HepG2 (cell line): ENCODE measurements around the gene PDK3. TPM values are rescaled to one million over a fixed set of nuclear protein-coding genes. Genes with fewer than 3 reads are reported as not detected.

Experiments used
- ATAC-seq: fragments of 200-7000 bp; cut with Tn5 transposase; 3 replicates; pipeline ENCODE4 v1.9.1; 2020; ENCODE audit warnings: mild to moderate bottlenecking, moderate library complexity
- BruUV-seq: library from RNA; stranded (reverse); fragments of 400-500 nt; replicated peaks from 2 replicates; lab custom pipeline; 2021; lab: Mats Ljungman, UMichigan
- CTCF ChIA-PET: fragments of 300-600 bp; formaldehyde crosslinking; extraction: SDS; loops from one replicate; lab custom pipeline; 2021; ENCODE audit warnings: low total read pairs, inconsistent platforms, low intra/inter-chr PET ratio; lab: Yijun Ruan, JAX
- POLR2A ChIA-PET: fragments of 350-600 bp; sonication (Branson Sonifier 250); formaldehyde crosslinking; loops from one replicate; lab custom pipeline; 2020; ENCODE audit warnings: antibody characterized with exemption, inconsistent platforms; lab: Yijun Ruan, JAX
- DNase-seq: peaks from one replicate; pipeline ENCODE4 v3.0.0-alpha.2; 2015; ENCODE audit warnings: low spot score
- FAIRE-seq: peaks from 3 replicates; lab custom pipeline; 2011; peaks lifted over from hg19 to GRCh38; lab: Jason Lieb, UNC
- H2AFZ ChIP-seq: one replicate; pipeline ENCODE4 v1.6.1; 2011; ENCODE audit warnings: low read length, inconsistent platforms
- H3K27ac ChIP-seq: fragments of 300-600 bp; 3 replicates; pipeline ENCODE4 v1.8.0; 2011; ENCODE audit warnings: mixed run types, mild to moderate bottlenecking, mixed read lengths, low read length, inconsistent platforms; ENCODE audit not compliant: insufficient read depth; ENCODE audit errors: extremely low read length
- H3K27me3 ChIP-seq, 2 experiments: fragments of 200-600 bp in 1 of 2; 2 replicates in 1 of 2; 3 replicates in 1 of 2; pipeline versions ENCODE4 v1.6.0 to v1.8.0; 2011; ENCODE audit warnings: low read length in 2 of 2, mild to moderate bottlenecking in 2 of 2, moderate library complexity in 2 of 2, inconsistent platforms in 1 of 2; ENCODE audit not compliant: insufficient read depth in 2 of 2, control insufficient read depth in 1 of 2
- H3K36me3 ChIP-seq, 2 experiments: fragments of 200-600 bp in 1 of 2; replicated peaks in 1 of 2; 2 replicates in 1 of 2; 3 replicates in 1 of 2; pipeline versions ENCODE4 v1.5.1 to v1.8.0; 2011; ENCODE audit warnings: low read length in 2 of 2, inconsistent platforms in 1 of 2; ENCODE audit not compliant: insufficient read depth in 2 of 2, control insufficient read depth in 1 of 2
- H3K4me1 ChIP-seq: 2 replicates; pipeline ENCODE4 v1.5.1; 2012; ENCODE audit warnings: low read length, inconsistent platforms; ENCODE audit not compliant: insufficient read depth
- H3K4me2 ChIP-seq: 2 replicates; pipeline ENCODE4 v1.6.0; 2011; ENCODE audit warnings: low read depth, low read length, inconsistent platforms
- H3K4me3 ChIP-seq, 3 experiments: fragments of 200-600 bp in 1 of 3; sonication (generic), shearing (Covaris generic) in 1 of 3; replicated peaks in 1 of 3; 2 replicates each; pipeline ENCODE4 v1.5.1; 2011 to 2016; ENCODE audit warnings: low read length in 3 of 3, inconsistent platforms in 2 of 3, low read depth in 2 of 3, mild to moderate bottlenecking in 2 of 3, control low read depth in 1 of 3, mixed read lengths in 1 of 3; ENCODE audit not compliant: insufficient read depth in 1 of 3
- H3K79me2 ChIP-seq: one replicate; pipeline ENCODE4 v1.6.1; 2011; ENCODE audit warnings: low read length, inconsistent platforms; ENCODE audit not compliant: insufficient read depth
- H3K9ac ChIP-seq: 2 replicates; pipeline ENCODE4 v1.6.0; 2011; ENCODE audit warnings: mild to moderate bottlenecking, low read depth, low read length, inconsistent platforms; ENCODE audit not compliant: insufficient read depth
- H3K9me3 ChIP-seq: 2 replicates; pipeline ENCODE4 v1.5.1; 2012; ENCODE audit warnings: mild to moderate bottlenecking, low read length
- H4K20me1 ChIP-seq: 2 replicates; pipeline ENCODE4 v1.6.0; 2011; ENCODE audit warnings: inconsistent platforms, mild to moderate bottlenecking, low read length, moderate library complexity; ENCODE audit not compliant: insufficient read depth
- DMAP1 ChIP-seq: IDR thresholded peaks from 2 replicates; pipeline ENCODE4 v1.6.1; 2016
- HDAC6 ChIP-seq: fragments of 200-600 bp; sonication (generic); IDR thresholded peaks from 2 replicates; pipeline ENCODE4 v1.7.0; 2017; ENCODE audit warnings: mild to moderate bottlenecking, antibody characterized with exemption, low read length, low read depth
- NFYC ChIP-seq: IDR thresholded peaks from 2 replicates; pipeline ENCODE4 v1.6.1; 2016; ENCODE audit warnings: missing genetic modification reagents, missing compliant biosample characterization
- RFX1 ChIP-seq: fragments of 450-650 bp; IDR thresholded peaks from 2 replicates; pipeline ENCODE4 v1.6.1; 2017
- SOX6 ChIP-seq, 2 experiments: fragments of 450-650 bp in 1 of 2; sonication (generic) in 1 of 2; formaldehyde crosslinking in 1 of 2; IDR thresholded peaks; 2 replicates each; pipeline versions ENCODE4 v1.4.0 to v1.6.1; 2017 to 2020; ENCODE audit warnings: antibody characterized with exemption in 1 of 2, mild to moderate bottlenecking in 1 of 2, missing genetic modification reagents in 1 of 2
- SYNCRIP ChIP-seq: fragments of 200-400 bp; formaldehyde crosslinking; IDR thresholded peaks from 2 replicates; pipeline ENCODE4 v1.6.1; 2018; ENCODE audit warnings: mild to moderate bottlenecking, low read depth, low read length; ENCODE audit not compliant: insufficient read depth
- THAP11 ChIP-seq: IDR thresholded peaks from 2 replicates; pipeline ENCODE4 v1.6.1; 2016; ENCODE audit warnings: missing biosample characterization, missing genetic modification reagents
- TOE1 ChIP-seq: sonication (generic); formaldehyde crosslinking; IDR thresholded peaks from 2 replicates; pipeline ENCODE4 v1.4.0; 2020; ENCODE audit warnings: mild to moderate bottlenecking, missing genetic modification reagents
- TP53 ChIP-seq: sonication (generic); formaldehyde crosslinking; conservative IDR thresholded peaks from 2 replicates; pipeline ENCODE4 v1.4.0; 2020; ENCODE audit warnings: missing genetic modification reagents
- ZNF230 ChIP-seq: sonication (generic); formaldehyde crosslinking; IDR thresholded peaks from 2 replicates; pipeline ENCODE4 v1.4.0; 2020; ENCODE audit warnings: mild to moderate bottlenecking, missing genetic modification reagents
- ZNF235 ChIP-seq: sonication (generic); formaldehyde crosslinking; IDR thresholded peaks from 2 replicates; pipeline ENCODE4 v1.8.1; 2023; ENCODE audit warnings: mild to moderate bottlenecking, missing genetic modification reagents, borderline replicate concordance
- ZNF256 ChIP-seq: sonication (generic); formaldehyde crosslinking; conservative IDR thresholded peaks from 2 replicates; pipeline ENCODE4 v1.4.0; 2020; ENCODE audit warnings: missing genetic modification reagents
- ZNF3 ChIP-seq: IDR thresholded peaks from 2 replicates; pipeline ENCODE4 v1.7.0; 2017; ENCODE audit warnings: inconsistent platforms
- ZNF841 ChIP-seq: sonication (generic); formaldehyde crosslinking; IDR thresholded peaks from 2 replicates; pipeline ENCODE4 v1.8.1; 2023; ENCODE audit warnings: missing genetic modification reagents, borderline replicate concordance
- WGBS: methylation state at CpG from one replicate; pipeline ENCODE4 v1.1.6; 2017; ENCODE audit warnings: low lambda C conversion rate; 5-methylcytosine and 5-hydroxymethylcytosine counted together
- in situ Hi-C: cut with HindIII; loops from 2 replicates; pipeline ENCODE4 v1.10.0; 2017; ENCODE audit warnings: low pct_unique_long_range_greater_than_20kb; ENCODE audit not compliant: extremely low pct_ligation_motif_present
- intact Hi-C: fragments of 100-400 bp; cut with micrococcal nuclease; formaldehyde crosslinking; loops from one replicate; pipeline ENCODE4 v1.10.0; 2022; ENCODE audit not compliant: unreplicated experiment
- polyA plus RNA-seq, 8 experiments: library from polyadenylated mRNA; depleted of rRNA in 3 of 8; stranded (reverse) in 7 of 8; unstranded in 1 of 8; fragments of >200 nt; fragmentation: Illumina TruSeq in 4 of 8; extraction: Trizol in 4 of 8; gene quantifications; 2 replicates each; pipeline versions ENCODE4 v1.2.1 to v1.2.3, GENCODE V29; 2011 to 2016; ENCODE audit warnings: low read depth in 4 of 8, missing spikeins in 1 of 8, mixed read lengths in 1 of 8; ENCODE audit not compliant: insufficient read depth in 1 of 8
- total RNA-seq, 5 experiments: library from RNA; depleted of rRNA; stranded (reverse); fragments of >200 nt; fragmentation: Illumina TruSeq; extraction: Trizol; gene quantifications; 2 replicates each; pipeline ENCODE4 v1.2.3, GENCODE V29; 2016; ENCODE audit warnings: low read depth in 1 of 5
- TF ChIP-seq, protein P1 (sequence below): sonication (generic); formaldehyde crosslinking; IDR thresholded peaks from 2 replicates; pipeline ENCODE4 v1.5.0; 2020; ENCODE audit warnings: mild to moderate bottlenecking, missing genetic modification reagents
- TF ChIP-seq, protein P2 (sequence below): sonication (generic); formaldehyde crosslinking; IDR thresholded peaks from 2 replicates; pipeline ENCODE4 v1.4.0; 2020; ENCODE audit warnings: missing genetic modification reagents
- TF ChIP-seq, protein P3 (sequence below): sonication (generic); formaldehyde crosslinking; IDR thresholded peaks from 2 replicates; pipeline ENCODE4 v1.9.0; 2021; ENCODE audit warnings: missing genetic modification reagents, borderline replicate concordance

PDK3 gene
- total and polyA plus RNA-seq, 2 of the 13 experiments (the other 11 are each of a cell fraction or from before 2014, with no cell fraction given) = 9.1 to 10.5 TPM

DNA sequence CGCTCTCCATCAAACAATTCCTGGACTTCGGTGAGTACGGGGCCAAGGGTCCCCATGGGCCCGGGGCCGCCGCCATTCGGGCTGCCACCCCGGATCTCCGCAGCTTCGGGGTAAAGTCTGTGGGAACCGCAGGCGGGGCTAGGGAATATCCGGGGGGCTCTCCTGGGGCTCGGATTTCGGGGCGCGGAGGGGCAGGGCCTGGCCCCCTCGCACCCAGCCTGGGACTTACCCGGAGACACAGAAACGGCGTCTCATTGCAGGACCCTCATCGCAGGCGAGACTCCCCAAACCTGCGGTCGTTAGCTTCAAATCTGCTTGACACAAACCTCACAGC, 413 bp downstream of the PDK3 start (continued):
- no peak for TF ChIP-seq HDAC6
- TF ChIP-seq TP53 (CRISPR knock-in tag) = no peak
- TF ChIP-seq, all 625 proteins: peak for 0

DNA sequence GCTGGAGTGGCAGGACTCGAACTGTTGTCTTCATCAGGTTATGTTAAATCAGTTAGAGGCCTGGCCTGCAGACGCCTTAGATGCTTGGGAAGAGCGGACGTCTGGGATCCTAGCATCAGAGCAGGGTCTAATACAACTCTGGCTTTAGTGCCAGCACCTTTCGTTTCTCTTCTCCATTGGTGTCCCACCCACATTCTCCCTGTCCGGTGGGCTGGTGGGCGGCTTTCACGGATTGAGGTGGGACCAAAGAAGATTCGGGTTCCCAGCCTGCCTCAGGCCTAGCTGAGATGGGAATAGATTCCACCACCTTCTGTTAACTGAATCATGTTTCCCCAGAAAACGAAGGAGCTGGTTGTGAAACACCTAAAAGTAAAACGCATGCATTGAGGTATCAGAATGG, 939 bp downstream of the PDK3 start:
- intact Hi-C loops = no loop called here
- Histone ChIP-seq H3K4me3 (peak overlapping the region; percentile 67 to 80 (median 74); a peak in 5 of 6 replicates), H3K4me1 (peaks cover 27% of the 10 kb centered on the region), H3K79me2 (no peaks in the 10 kb centered on the region), H3K4me2 (peak overlapping the region; percentile 68), H3K9ac (peak overlapping the region; percentile 75; the same call in 1 of the 2 replicates), H2AFZ (no peak overlapping the region), H3K9me3 (no peaks in the 10 kb centered on the region), H4K20me1 (no peaks in the 10 kb centered on the region), H3K27me3 (no peaks in the 10 kb centered on the region), H3K36me3 (no peaks in the 10 kb centered on the region), H3K27ac (no peak overlapping the region)
- FAIRE-seq (no peak), DNase-seq (no peak), ATAC-seq (no peak)
- BruUV-seq = TSS peak; percentile 65
- POLR2A ChIA-PET = no interaction called here
- in situ Hi-C loops = no loop called here
- CTCF ChIA-PET = no interaction called here
- 59% methylated on average over 11 of the region's 11 CpGs for WGBS
- TF ChIP-seq ZNF841 (CRISPR knock-in tag) = no peak
- TF ChIP-seq ZNF3 = no peak
- TF ChIP-seq TOE1 = no peak
- no peak for TF ChIP-seq ZNF256 (CRISPR knock-in tag)
- TF ChIP-seq, protein P1, sequence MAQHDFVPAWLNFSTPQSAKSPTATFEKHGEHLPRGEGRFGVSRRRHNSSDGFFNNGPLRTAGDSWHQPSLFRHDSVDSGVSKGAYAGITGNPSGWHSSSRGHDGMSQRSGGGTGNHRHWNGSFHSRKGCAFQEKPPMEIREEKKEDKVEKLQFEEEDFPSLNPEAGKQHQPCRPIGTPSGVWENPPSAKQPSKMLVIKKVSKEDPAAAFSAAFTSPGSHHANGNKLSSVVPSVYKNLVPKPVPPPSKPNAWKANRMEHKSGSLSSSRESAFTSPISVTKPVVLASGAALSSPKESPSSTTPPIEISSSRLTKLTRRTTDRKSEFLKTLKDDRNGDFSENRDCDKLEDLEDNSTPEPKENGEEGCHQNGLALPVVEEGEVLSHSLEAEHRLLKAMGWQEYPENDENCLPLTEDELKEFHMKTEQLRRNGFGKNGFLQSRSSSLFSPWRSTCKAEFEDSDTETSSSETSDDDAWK = no peak
- TF ChIP-seq SOX6 (IDR thresholded peaks at IDR 0.05) = no peak
- no peak for TF ChIP-seq SOX6 (CRISPR knock-in tag; IDR thresholded peaks at IDR 0.05)
- TF ChIP-seq DMAP1 (CRISPR knock-in tag) = no peak
- TF ChIP-seq RFX1 = no peak
- TF ChIP-seq NFYC (CRISPR knock-in tag) = no peak
- TF ChIP-seq THAP11 (CRISPR knock-in tag) = no peak
- TF ChIP-seq ZNF235 (CRISPR knock-in tag) = no peak
- TF ChIP-seq, protein P2, sequence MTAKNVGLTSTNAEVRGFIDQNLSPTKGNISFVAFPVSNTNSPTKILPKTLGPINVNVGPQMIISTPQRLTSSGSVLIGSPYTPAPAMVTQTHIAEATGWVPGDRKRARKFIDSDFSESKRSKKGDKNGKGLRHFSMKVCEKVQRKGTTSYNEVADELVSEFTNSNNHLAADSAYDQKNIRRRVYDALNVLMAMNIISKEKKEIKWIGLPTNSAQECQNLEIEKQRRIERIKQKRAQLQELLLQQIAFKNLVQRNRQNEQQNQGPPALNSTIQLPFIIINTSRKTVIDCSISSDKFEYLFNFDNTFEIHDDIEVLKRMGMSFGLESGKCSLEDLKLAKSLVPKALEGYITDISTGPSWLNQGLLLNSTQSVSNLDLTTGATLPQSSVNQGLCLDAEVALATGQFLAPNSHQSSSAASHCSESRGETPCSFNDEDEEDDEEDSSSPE (CRISPR knock-in tag) = no peak
- TF ChIP-seq SYNCRIP = no peak
- TF ChIP-seq, protein P3, sequence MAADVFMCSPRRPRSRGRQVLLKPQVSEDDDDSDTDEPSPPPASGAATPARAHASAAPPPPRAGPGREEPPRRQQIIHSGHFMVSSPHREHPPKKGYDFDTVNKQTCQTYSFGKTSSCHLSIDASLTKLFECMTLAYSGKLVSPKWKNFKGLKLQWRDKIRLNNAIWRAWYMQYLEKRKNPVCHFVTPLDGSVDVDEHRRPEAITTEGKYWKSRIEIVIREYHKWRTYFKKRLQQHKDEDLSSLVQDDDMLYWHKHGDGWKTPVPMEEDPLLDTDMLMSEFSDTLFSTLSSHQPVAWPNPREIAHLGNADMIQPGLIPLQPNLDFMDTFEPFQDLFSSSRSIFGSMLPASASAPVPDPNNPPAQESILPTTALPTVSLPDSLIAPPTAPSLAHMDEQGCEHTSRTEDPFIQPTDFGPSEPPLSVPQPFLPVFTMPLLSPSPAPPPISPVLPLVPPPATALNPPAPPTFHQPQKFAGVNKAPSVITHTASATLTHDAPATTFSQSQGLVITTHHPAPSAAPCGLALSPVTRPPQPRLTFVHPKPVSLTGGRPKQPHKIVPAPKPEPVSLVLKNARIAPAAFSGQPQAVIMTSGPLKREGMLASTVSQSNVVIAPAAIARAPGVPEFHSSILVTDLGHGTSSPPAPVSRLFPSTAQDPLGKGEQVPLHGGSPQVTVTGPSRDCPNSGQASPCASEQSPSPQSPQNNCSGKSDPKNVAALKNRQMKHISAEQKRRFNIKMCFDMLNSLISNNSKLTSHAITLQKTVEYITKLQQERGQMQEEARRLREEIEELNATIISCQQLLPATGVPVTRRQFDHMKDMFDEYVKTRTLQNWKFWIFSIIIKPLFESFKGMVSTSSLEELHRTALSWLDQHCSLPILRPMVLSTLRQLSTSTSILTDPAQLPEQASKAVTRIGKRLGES (CRISPR knock-in tag) = no peak
- TF ChIP-seq ZNF230 (CRISPR knock-in tag) = no peak
